CD4-positive, alpha-beta T cell treated with Interleukin-2 at 100 ng/mL for 4 hours (primary cell): ENCODE data around the gene KCTD3.

Experiments used
- DNase-seq: peaks from one replicate; pipeline ENCODE4 v3.0.0-alpha.2; 2020; ENCODE audit warnings: low spot score

KCTD3 gene

GRCh38 chr1:215606564-215607168 lies 39.6 kb downstream of the KCTD3 start:
- no peak for DNase-seq

GRCh38 chr1:215607412-215607811 lies 40.3 kb downstream of the KCTD3 start:
- no peak for DNase-seq

GRCh38 chr1:215608646-215609045 lies 41.5 kb downstream of the KCTD3 start:
- no peak for DNase-seq

- DNase-seq: no peak
Observed at GRCh38 chr1:215612391-215612790, 45.3 kb downstream of the KCTD3 start.

- DNase-seq: no peak
Observed at GRCh38 chr1:215617979-215618378, 50.9 kb downstream of the KCTD3 start.

- no peak for DNase-seq
Observed at GRCh38 chr1:215623162-215623561, 56.1 kb downstream of the KCTD3 start.

- DNase-seq: no peak
Observed at GRCh38 chr1:215625949-215626348, 58.8 kb downstream of the KCTD3 start.

- no peak for DNase-seq
Observed at GRCh38 chr1:215631040-215631439, 63.9 kb downstream of the KCTD3 start.

GRCh38 chr1:215631489-215631888 lies 64.4 kb downstream of the KCTD3 start:
- DNase-seq: no peak

GRCh38 chr1:215635827-215636226 lies 68.7 kb downstream of the KCTD3 start:
- no peak for DNase-seq

GRCh38 chr1:215636258-215636965 lies 69.3 kb downstream of the KCTD3 start:
- DNase-seq: no peak

- no peak for DNase-seq
Observed at GRCh38 chr1:215637041-215637573, 70.0 kb downstream of the KCTD3 start.

- no peak for DNase-seq
Observed at GRCh38 chr1:215640429-215641148, 73.5 kb downstream of the KCTD3 start.

GRCh38 chr1:215643592-215644321 lies 76.7 kb downstream of the KCTD3 start:
- DNase-seq: no peak

GRCh38 chr1:215645182-215645581 lies 78.1 kb downstream of the KCTD3 start:
- DNase-seq: no peak

GRCh38 chr1:215645861-215646260 lies 78.8 kb downstream of the KCTD3 start:
- DNase-seq: no peak

- DNase-seq: no peak
Observed at GRCh38 chr1:215647738-215648137, 80.6 kb downstream of the KCTD3 start.

- no peak for DNase-seq
Observed at GRCh38 chr1:215648957-215649356, 81.9 kb downstream of the KCTD3 start.

GRCh38 chr1:215650446-215651149 lies 83.5 kb downstream of the KCTD3 start:
- no peak for DNase-seq

- no peak for DNase-seq
Observed at GRCh38 chr1:215651867-215652266, 84.8 kb downstream of the KCTD3 start.

- no peak for DNase-seq
Observed at GRCh38 chr1:215652371-215652770, 85.3 kb downstream of the KCTD3 start.

- no peak for DNase-seq
Observed at GRCh38 chr1:215657047-215657446, 89.9 kb downstream of the KCTD3 start.
